ENCODE data around the gene TAS2R3. TPM values are rescaled to one million over a fixed set of nuclear protein-coding genes. Genes with fewer than 3 reads are reported as not detected.

Gene TAS2R3, protein sequence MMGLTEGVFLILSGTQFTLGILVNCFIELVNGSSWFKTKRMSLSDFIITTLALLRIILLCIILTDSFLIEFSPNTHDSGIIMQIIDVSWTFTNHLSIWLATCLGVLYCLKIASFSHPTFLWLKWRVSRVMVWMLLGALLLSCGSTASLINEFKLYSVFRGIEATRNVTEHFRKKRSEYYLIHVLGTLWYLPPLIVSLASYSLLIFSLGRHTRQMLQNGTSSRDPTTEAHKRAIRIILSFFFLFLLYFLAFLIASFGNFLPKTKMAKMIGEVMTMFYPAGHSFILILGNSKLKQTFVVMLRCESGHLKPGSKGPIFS
- total RNA-seq: 0.25 TPM in 1 of 2 replicates, not detected in the other

DNA sequence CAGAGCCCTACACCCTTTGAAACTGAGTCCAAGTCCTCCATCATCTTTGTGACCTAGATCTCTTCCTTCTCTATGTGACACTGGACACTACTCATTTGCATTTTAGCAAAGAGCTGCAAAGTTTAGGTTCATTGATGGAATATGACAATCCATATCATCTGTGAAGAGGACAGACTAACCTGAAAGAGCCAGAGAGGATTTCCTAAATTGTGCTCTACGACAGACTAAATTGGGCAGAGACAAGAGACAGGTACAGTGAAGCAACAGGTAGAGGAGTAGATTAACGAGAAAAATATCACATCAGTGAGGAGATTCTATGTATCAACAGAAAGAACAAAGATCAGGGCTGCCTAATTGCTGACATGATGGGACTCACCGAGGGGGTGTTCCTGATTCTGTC is at the start of gene TAS2R3:
TSS of gene TAS2R3 (plus strand) at position 301 of the 400 bp plus-strand sequence. CDS start at position 363, 62 bp downstream.

DNA sequence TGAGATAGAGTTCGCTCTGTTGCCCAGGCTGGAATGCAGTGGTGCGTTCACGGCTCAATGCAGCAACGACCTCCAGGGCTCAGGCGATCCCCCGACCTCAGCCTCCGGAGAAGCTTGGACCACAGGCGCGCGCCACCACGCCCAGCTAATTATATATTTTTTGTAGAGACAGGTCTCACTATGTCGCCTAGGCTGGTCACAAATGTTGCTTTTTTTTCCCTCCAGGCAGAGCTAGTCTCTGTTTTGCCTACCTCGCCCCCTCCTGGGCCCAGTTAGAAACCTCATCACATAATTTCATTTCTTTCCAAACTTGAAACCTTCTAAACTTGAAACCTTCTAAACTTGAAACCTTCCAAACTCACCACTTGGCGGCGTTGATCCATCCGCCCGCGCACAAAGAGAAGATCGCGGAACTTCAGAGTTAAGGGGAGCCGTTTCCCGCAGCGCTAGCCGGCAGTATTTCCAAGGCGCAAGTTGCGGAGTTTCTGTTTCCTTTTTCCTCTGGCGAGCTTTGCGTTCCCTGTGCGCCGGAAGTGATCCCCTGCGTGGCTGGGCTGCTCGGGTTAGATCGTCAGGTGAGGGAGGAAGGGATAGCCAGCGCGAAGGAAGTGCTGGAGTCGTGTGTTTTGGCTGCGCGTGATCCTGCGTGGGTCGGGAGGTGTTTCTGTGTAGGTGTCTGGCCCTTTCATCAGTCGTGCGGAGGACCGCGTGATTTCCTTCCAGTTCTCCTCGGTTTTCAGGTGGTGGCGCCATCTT is 25.9 kb upstream of the TAS2R3 start, which contains the start of gene SSBP1:
TSS of gene SSBP1 (plus strand) at position 523 of the 756 bp plus-strand sequence. CDS start 809 bp downstream, outside the sequence.

DNA sequence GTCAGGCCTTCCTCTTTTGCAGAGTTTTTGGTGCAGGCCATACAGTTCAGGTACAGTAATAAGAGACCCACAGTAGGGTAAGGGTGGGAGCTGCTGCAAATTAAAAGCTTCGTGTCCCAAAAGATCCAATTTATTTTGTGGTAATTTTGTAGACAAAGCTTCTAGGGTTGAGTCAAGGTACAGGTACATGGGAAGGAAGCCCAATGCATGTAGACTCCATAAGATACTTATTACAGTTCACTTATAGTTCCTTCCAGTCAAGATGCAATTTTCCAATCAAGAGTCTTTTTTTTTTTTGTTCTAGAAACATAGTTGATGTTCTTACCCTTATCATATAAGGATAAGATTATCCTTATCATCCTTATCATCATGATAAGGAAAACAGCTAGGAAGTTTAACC is 12.5 kb downstream of the TAS2R3 start, which contains the start of gene TAS2R4:
TSS of gene TAS2R4 (plus strand) at position 301 of the 400 bp plus-strand sequence. CDS start 1,815 bp downstream, outside the sequence.

DNA sequence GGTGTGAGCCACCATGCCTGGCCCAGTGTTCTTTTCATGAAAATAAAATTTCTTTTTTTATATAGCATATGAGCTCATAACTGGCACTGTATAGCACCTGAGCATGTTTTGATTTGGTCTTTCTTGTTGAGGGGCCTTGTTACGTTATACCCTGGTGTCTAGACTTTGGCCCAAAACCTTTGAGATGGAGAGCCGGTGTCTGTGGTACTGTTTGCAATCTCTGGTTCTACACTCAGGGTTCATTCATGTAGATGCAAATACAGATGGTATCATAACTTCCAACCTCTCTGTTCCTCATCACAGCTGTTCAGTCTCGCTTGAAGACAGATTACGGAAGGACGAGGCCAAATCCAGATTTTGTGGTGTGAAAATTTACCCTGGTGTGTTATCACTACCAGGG is 26.0 kb downstream of the TAS2R3 start, which contains the start of gene TAS2R5:
TSS of gene TAS2R5 (plus strand) at position 301 of the 400 bp plus-strand sequence. CDS start 145 bp downstream, outside the sequence.

Other genes starting within 250 kb of the TAS2R3 start
- gene AGK, start 212.7 kb upstream of the TAS2R3 start, total RNA-seq: 21.0 and 31.8 TPM in 2 replicates
- 5.4 and 6.5 TPM in 2 replicates for gene DENND11, start 61.9 kb upstream of the TAS2R3 start, total RNA-seq
- gene WEE2, start 55.7 kb upstream of the TAS2R3 start, total RNA-seq: not detected in 2 replicates
- 98.1 and 140 TPM in 2 replicates for gene SSBP1, start 25.7 kb upstream of the TAS2R3 start, total RNA-seq
- 0.25 TPM in 1 of 2 replicates, not detected in the other for gene TAS2R4, start 12.6 kb downstream of the TAS2R3 start, total RNA-seq
- 1.1 TPM in 1 of 2 replicates, not detected in the other for gene TAS2R5, start 26.1 kb downstream of the TAS2R3 start, total RNA-seq
- gene PRSS37, start 77.4 kb downstream of the TAS2R3 start, total RNA-seq: not detected in 2 replicates
- not detected in 2 replicates for gene OR9A4, start 152.3 kb downstream of the TAS2R3 start, total RNA-seq
- gene CLEC5A, start 182.9 kb downstream of the TAS2R3 start, total RNA-seq: not detected in 2 replicates
- gene TAS2R38, start 209.7 kb downstream of the TAS2R3 start, total RNA-seq: not detected in 2 replicates
- under 0.01 and 0.13 TPM in 2 replicates for gene MGAM, start 231.8 kb downstream of the TAS2R3 start, total RNA-seq